ENCODE results near the gene ASNSD1. TPM values are rescaled to one million over a fixed set of nuclear protein-coding genes. Genes with fewer than 3 reads are reported as not detected.

Gene ASNSD1
- total and polyA plus RNA-seq, 2 of the 8 experiments (the other 6 are each of a cell fraction or from before 2014, with no cell fraction given) = 14.1 to 44.8 TPM

GRCh38 chr2:189618197-189618596 lies 43.1 kb upstream of the ASNSD1 start:
- no peak overlapping the region for H3K14ac ChIP-seq (ENCODE audit: insufficient read length)
- no peak for TF ChIP-seq KDM5A (IDR thresholded peaks at IDR 0.05; ENCODE audit: low read length)
- no peaks in the 10 kb centered on the region for H3K9me3 ChIP-seq (ENCODE audit: insufficient read depth in 2 of 2, low read depth in 1 of 2, low read length in 1 of 2)
- H2BK20ac ChIP-seq (ENCODE audit: low read length) = no peak overlapping the region
- H3K36me3 ChIP-seq (ENCODE audit: control insufficient read depth in 2 of 4, insufficient read depth in 4 of 4, low read length in 3 of 4) = no peaks in the 10 kb centered on the region
- no peak overlapping the region for H3K4me2 ChIP-seq (ENCODE audit: insufficient read depth in 1 of 2, low read depth in 2 of 2, low read length in 2 of 2)
- H2BK12ac ChIP-seq (ENCODE audit: low read depth, low read length) = no peak overlapping the region
- ChIA-PET POLR2A (ENCODE audit: partially characterized antibody) (no interaction called here), CTCF (ENCODE audit: partially characterized antibody) (interaction anchor here (0.9 to 1.6 kb wide), 2 partner anchors 11 to 104 kb away, joined by 3 to 5 read pairs; no protein-coding TSS in a partner anchor)
- H2BK120ac ChIP-seq (replicated peaks; ENCODE audit: low read depth, low read length) = no peak overlapping the region
- no peak for FAIRE-seq
- no peaks in the 10 kb centered on the region for H3K27me3 ChIP-seq (replicated peaks in 1 of 4; ENCODE audit: control insufficient read depth in 3 of 4, extremely low read depth in 1 of 4, insufficient read depth in 3 of 4, low read length in 3 of 4)
- H3K4me3 ChIP-seq (ENCODE audit: extremely low read depth in 1 of 4, insufficient read depth in 2 of 4, low read depth in 3 of 4, low read length in 4 of 4) = no peak overlapping the region
- H4K8ac ChIP-seq (ENCODE audit: extremely low read depth, insufficient read depth, low read length) = no peak overlapping the region
- H2AK5ac ChIP-seq (ENCODE audit: low read depth, low read length) = no peak overlapping the region
- H3K23ac ChIP-seq (ENCODE audit: insufficient read length) = no peak overlapping the region
- H2BK15ac ChIP-seq (ENCODE audit: low read length) = no peak overlapping the region
- H3K56ac ChIP-seq (replicated peaks; ENCODE audit: insufficient read length, low read depth, low read length) = no peak overlapping the region
- no peak overlapping the region for H4K5ac ChIP-seq (ENCODE audit: insufficient read length, low read depth, low read length)
- no peaks in the 10 kb centered on the region for H3K79me2 ChIP-seq (ENCODE audit: control insufficient read depth in 1 of 2, insufficient read depth in 2 of 2, low read length in 2 of 2)
- DNase-seq (ENCODE audit: low read depth in 1 of 2, low spot score in 2 of 2) = no peak
- no peaks in the 10 kb centered on the region for H3K4me1 ChIP-seq (replicated peaks in 1 of 4; ENCODE audit: control insufficient read depth in 3 of 4, insufficient read depth in 4 of 4, low read length in 3 of 4)
- no peak overlapping the region for H2AFZ ChIP-seq (ENCODE audit: low read length)
- H3K4ac ChIP-seq (replicated peaks; ENCODE audit: insufficient read length, low read depth, low read length) = no peak overlapping the region
- no peaks in the 10 kb centered on the region for H4K20me1 ChIP-seq (replicated peaks in 1 of 2; ENCODE audit: control insufficient read depth in 1 of 2, insufficient read depth in 2 of 2, low read length in 2 of 2)
- H3K9ac ChIP-seq (replicated peaks in 1 of 4; ENCODE audit: extremely low read depth in 1 of 4, low read depth in 3 of 4, low read length in 3 of 4) = no peak overlapping the region
- H3K18ac ChIP-seq (ENCODE audit: extremely low read depth, low read length) = no peak overlapping the region
- H3K79me1 ChIP-seq (ENCODE audit: low read depth, low read length) = no peaks in the 10 kb centered on the region
- H3K23me2 ChIP-seq (ENCODE audit: low read depth, low read length) = no peaks in the 10 kb centered on the region
- H3K27ac ChIP-seq (ENCODE audit: low read depth, low read length) = no peak overlapping the region
- H2BK5ac ChIP-seq (ENCODE audit: low read depth, low read length) = no peak overlapping the region
- 4% methylated on average over 1 of the region's 1 CpG; no CpG with 5 or more reads in 1 of the 2 experiments for WGBS, 2 experiments (ENCODE audit: extremely low coverage in 1 of 2, insufficient coverage in 1 of 2, insufficient read length in 1 of 2, insufficient replicate concordance in 2 of 2, low coverage in 1 of 2, low lambda C conversion rate in 2 of 2, missing lambda C conversion rate in 1 of 2)
- no peak overlapping the region for H4K91ac ChIP-seq (replicated peaks; ENCODE audit: insufficient read length, low read length)
